ENCODE results near the gene IDH3B.
"Not testable (repeated sequence)": the region's sequence is repeated elsewhere in the genome, so short reads cannot be mapped to it uniquely, and the experiment has no call there.

IDH3B gene

DNA sequence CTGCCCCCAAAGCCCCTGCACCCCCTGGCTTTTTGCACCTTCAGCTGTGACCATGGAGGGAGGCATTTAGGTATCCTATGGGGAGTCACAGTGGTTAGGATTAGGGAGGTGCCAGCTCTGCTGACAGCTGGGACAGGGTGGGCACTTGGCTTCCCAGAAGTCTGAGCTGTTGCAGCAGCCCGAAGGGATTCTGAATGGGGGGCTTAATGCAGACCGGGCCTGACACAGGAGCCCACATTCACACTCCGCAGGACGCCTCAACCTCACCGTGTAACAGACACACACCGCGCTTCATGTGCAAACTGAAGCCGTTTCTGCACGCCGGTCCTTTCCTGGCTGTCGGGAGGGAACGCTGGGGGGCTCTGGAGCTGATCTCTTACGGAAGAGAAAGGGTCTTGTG is 30.5 kb upstream of the IDH3B start:
- no peak for DNase-seq (ENCODE audit: low spot score)

DNA sequence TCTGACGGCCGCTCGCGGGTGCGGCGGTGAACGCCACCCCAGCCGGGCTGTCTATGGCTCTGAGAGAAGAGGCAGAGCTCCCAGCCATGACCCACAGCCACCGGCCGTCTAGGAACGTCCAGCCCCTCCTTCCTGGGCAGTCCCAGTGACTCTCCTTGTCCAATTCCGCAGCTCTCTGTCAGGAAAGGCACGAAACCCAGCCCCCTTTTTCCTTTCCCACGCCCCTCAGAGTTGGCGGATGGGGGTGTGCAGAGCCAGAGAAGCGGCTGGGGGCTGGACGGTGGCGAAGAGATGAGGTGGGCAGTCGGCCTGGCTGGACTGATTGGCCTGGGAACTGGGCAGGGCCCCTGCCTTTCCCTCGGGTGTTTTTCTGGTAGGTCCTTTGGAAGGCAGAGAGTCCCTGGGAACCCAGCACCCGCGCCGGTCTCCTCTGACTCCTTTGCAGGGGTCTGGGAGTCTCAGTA is 30.0 kb upstream of the IDH3B start:
- DNase-seq (ENCODE audit: low spot score), result no peak

- peak; percentile 67 for DNase-seq (ENCODE audit: low spot score)
These were observed 29.4 kb upstream of the IDH3B start for GRCh38 chr20:2693286-2694007.

DNA sequence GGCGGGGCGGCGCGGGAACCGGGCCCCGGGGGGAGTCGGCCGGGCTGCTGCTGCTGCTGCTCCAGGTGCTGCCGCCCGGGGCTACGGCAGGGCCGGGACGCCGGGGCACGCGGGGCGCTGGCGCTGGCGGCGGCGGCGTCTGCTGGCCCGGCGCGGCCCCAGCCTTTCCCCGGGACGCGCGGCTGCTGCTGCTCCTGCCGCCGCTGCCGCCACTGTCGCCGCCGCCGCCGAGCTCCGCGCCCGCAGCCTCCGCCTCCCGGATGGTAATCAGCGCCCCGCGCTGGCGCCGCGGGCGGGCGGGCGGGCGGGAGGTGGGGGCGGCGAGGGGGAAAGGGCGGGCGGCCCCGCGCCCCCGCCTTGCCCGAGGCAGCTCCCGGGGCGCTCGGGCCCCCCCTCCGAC is 28.9 kb upstream of the IDH3B start:
- no peak for DNase-seq (ENCODE audit: low spot score)

GRCh38 chr20:2692036-2692885 is 28.2 kb upstream of the IDH3B start, which contains the start of gene EBF4:
TSS of gene EBF4 (plus strand) at chr20:2692780. CDS start at chr20:2693646, 866 bp downstream.
- DNase-seq (ENCODE audit: low spot score), result peak; percentile 82

- no peak for DNase-seq (ENCODE audit: low spot score)
These were observed 27.6 kb upstream of the IDH3B start for GRCh38 chr20:2691663-2692035.

DNA sequence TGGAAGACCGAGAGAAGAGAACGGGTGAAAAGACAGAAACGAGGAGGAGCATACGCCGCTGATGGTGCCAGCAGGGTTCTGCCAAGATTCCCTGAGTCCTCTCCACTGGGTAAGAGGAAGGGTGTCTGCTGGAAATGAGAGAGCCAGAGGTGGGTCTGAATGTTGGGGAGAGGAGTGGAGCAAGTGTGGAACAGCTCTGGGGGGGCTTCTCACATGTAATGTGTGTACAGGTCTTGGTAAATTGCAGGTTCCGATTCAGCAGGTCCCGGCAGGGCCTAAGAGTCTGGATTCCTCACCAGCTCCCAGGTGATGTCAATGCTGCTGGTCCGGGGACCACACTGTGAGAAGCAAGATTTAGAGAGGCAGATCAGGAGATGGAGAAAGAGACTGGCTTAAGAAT is 27.1 kb upstream of the IDH3B start:
- no peak for DNase-seq (ENCODE audit: low spot score)

GRCh38 chr20:2690718-2691117 is 26.7 kb upstream of the IDH3B start:
- DNase-seq (ENCODE audit: low spot score), result no peak

DNA sequence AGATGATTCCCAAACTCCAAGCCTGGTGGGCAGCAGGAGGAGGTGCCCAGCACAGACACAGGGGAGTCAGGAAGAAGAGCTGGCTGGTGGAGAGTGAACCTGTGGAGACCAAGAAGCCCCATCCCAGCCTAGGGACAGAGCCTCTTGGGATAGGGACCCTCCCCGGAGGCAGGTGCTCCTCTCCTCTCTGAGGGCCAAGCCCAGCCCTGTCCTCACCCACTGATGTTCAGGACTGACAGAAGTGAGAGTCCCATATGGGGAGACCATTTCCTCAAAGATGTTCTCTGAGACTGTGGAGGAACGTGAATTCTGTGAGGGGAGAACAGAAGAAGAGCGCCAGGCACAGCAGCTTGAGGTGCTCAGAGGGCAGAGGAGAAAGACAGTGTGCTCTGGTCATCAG is 26.2 kb upstream of the IDH3B start:
- DNase-seq (ENCODE audit: low spot score), result no peak

DNA sequence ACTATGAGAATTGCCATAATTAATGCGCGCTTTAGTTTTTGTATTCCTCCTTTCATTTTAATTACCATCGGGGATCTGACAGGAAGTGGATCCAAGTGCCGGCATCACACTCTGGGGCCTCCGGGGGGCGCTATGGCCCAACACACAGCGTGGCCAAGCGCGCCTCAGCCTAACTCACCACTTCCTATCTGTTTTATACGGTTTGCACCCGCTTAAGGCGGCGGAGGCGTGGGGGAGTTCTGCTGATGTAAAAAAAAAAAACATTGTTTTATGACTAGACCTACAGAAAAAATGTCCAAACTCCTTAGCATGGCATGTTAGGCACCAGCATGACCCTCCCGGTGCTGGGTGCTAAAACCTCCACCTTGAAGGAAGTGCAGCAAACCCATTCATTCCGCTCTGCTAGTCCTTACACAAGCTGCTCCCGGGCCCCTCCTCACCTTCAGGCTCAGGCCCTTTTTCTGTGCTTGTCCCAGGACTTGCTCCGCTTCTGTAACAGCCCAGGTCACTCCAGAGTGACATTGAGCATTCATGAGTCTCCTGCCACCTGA is 24.1 kb upstream of the IDH3B start:
- peak; percentile 43 for DNase-seq (ENCODE audit: low spot score)

DNA sequence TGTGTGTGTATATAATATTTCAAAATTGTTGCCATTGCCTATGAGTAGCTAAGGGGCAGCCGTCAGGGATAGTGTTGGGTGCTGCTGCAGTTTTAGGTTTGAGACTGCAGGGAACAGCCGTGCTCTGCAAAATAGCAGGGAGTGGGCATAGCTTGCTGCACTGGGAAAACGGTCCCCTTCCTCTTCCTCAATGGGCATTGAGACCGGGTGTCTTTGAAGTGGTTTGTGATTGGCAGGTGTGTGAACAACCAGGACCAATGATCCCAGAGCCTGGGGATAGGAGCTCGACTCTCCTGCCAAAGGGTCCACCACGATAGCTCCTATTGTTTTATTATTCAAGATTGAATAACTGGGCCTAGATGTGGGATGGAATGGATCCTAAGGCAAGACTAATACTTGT is 23.5 kb upstream of the IDH3B start:
- DNase-seq (ENCODE audit: low spot score), result no peak

DNA sequence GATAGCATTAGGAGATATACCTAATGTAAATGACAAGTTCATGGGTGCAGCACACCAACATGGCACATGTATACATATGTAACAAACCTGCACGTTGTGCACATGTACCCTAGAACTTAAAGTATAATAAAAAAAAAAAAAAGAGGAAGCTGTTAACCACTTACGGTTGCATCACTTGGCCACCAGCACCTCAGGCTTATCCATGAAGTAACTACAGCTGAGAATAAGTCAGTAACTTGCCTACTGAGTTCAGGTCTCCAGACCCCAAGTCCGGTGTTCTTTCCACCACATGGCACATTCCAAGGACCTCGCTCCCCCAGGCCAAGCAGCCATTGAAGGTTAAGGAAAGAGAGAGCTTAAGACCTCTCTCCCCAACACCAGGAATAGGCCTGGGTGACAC is 20.8 kb upstream of the IDH3B start:
- DNase-seq (ENCODE audit: low spot score), result not testable (repeated sequence)

GRCh38 chr20:2682040-2682439 is 18.0 kb upstream of the IDH3B start:
- DNase-seq (ENCODE audit: low spot score), result not testable (repeated sequence)

- DNase-seq (ENCODE audit: low spot score), result no peak
These were observed 16.0 kb upstream of the IDH3B start for GRCh38 chr20:2680046-2680445.

- DNase-seq (ENCODE audit: low spot score), result no peak
These were observed 9.4 kb upstream of the IDH3B start for GRCh38 chr20:2673453-2673852.

GRCh38 chr20:2672446-2672845 is 8.4 kb upstream of the IDH3B start:
- DNase-seq (ENCODE audit: low spot score), result no peak

DNA sequence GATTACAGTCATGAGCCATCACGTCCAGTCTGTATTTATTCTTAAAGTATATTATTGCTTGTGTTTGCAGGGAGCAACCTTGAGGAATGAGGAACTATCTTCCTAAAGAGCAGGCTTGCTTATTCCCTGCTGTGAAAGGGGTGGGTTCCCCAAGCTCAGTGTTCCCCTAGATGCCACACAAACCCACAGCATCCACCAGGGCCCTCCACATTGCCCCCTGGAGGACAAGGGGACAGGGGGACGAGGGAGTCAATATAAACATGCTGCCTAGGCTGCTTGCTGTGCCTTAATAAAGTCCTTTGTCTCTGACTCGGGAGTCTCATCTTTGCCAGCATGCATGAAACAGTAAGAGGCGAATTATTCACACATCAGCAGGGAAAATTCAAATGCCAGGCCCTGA is 8.0 kb upstream of the IDH3B start:
- no peak for DNase-seq (ENCODE audit: low spot score)

DNA sequence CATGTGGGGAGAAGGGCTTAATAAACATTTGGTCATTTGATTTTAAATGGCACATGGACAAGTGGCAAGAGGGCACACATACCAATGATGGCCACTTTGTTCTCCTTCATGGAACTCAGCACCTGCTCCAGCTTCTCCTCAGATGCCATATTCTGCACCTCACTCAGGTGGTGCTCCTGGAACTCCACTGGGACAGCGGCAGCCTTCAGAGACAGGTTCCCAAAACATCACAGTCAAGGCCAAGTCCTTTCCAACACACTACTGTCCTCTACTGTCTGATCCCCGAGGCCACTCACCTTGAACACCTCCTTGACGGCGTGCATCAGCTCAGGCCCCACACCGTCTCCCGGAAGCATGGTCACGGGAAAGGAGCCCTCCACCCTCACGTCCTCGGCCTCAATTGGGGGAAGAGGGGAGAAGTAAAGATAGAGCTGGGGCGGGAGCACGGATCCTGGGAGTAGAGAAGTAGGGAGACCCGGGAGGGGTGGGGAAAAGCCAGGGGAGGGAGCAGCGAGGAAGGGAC is 591 bp downstream of the IDH3B start:
- DNase-seq (ENCODE audit: low spot score), result no peak

- no peak for DNase-seq (ENCODE audit: low spot score)
These were observed 4.5 kb downstream of the IDH3B start for GRCh38 chr20:2659547-2659946.

DNA sequence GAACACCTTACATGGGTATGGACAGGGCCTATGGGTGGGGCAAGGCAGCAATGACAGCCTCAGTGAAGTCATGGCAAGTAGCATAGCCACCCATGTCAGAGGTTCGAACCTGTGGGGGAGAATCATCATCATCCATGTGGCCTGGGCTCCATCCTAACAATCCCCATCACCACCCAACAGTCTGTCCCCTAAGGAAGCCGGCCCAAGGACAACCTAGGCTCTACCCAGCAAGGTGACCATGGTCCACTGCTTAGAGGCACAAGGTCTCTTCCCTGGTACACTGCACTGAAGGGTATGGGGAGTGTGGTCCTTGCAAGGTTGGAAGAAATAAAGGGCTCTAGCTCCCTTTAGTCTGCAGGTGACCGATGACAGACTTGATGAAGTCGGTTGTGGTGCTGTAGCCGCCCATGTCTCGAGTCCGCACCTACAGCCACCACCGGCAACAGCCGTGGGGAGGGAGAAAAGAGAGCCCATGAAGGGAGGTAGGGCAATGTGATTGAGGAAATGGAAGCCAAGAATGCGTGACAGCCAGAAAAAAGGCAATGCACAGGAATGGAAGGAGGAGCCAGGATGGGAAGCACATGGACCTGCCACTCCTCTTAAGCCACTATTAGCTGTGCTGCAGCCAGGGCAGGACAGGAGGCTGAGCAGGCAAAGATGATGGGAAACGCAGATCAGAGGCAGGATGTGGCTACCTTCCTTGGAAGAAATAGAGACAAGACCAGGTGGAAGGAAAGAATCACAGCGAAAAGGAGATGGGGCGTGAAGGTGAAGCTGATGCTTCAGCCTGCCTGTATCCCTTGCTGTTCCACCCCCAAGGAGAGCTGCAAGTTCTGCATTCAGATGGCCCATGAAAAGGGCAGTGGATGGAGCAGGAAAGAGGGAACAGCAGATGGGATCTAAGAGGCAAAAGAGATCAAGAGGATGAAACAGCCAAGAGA is 5.3 kb downstream of the IDH3B start:
- peak; percentile 17 for DNase-seq (ENCODE audit: low spot score)

GRCh38 chr20:2657674-2658073 is 6.3 kb downstream of the IDH3B start:
- no peak for DNase-seq (ENCODE audit: low spot score)

GRCh38 chr20:2657241-2657640 is 6.8 kb downstream of the IDH3B start:
- DNase-seq (ENCODE audit: low spot score), result no peak

All from AG08396 (cell line).